CD4-positive, alpha-beta T cell treated with Interleukin-17A for 4 hours (primary cell): Measurements from ENCODE around the gene SLC28A1.

Source experiments
- DNase-seq: peaks from one replicate; pipeline ENCODE4 v3.0.0-alpha.2; 2020; ENCODE audit warnings: mixed read lengths

The SLC28A1 gene

GRCh38 chr15:84887938-84888337 lies 3.5 kb downstream of the SLC28A1 start:
- no peak for DNase-seq

GRCh38 chr15:84888639-84889038 lies 4.2 kb downstream of the SLC28A1 start:
- no peak for DNase-seq

- DNase-seq, result no peak
Measured at GRCh38 chr15:84889313-84889990, 5.0 kb downstream of the SLC28A1 start.

GRCh38 chr15:84889991-84890669 lies 5.7 kb downstream of the SLC28A1 start:
- no peak for DNase-seq

- no peak for DNase-seq
Measured at GRCh38 chr15:84890670-84891162, 6.3 kb downstream of the SLC28A1 start.

- no peak for DNase-seq
Measured at GRCh38 chr15:84891339-84891738, 6.9 kb downstream of the SLC28A1 start.

- DNase-seq, result no peak
Measured at GRCh38 chr15:84892786-84893307, 8.4 kb downstream of the SLC28A1 start.

GRCh38 chr15:84893607-84894006 lies 9.1 kb downstream of the SLC28A1 start:
- DNase-seq, result no peak

GRCh38 chr15:84894736-84895425 lies 10.4 kb downstream of the SLC28A1 start:
- DNase-seq, result no peak

- no peak for DNase-seq
Measured at GRCh38 chr15:84898761-84899160, 14.3 kb downstream of the SLC28A1 start.

GRCh38 chr15:84899750-84900149 lies 15.3 kb downstream of the SLC28A1 start:
- DNase-seq, result no peak

- DNase-seq, result no peak
Measured at GRCh38 chr15:84901540-84901939, 17.1 kb downstream of the SLC28A1 start.

- DNase-seq, result no peak
Measured at GRCh38 chr15:84903751-84904150, 19.3 kb downstream of the SLC28A1 start.

GRCh38 chr15:84904419-84904818 lies 20.0 kb downstream of the SLC28A1 start:
- no peak for DNase-seq

- no peak for DNase-seq
Measured at GRCh38 chr15:84905016-84905916, 20.8 kb downstream of the SLC28A1 start.

GRCh38 chr15:84907731-84908130 lies 23.3 kb downstream of the SLC28A1 start:
- no peak for DNase-seq

- DNase-seq, result no peak
Measured at GRCh38 chr15:84908564-84908963, 24.1 kb downstream of the SLC28A1 start.

- DNase-seq, result no peak
Measured at GRCh38 chr15:84909029-84909428, 24.6 kb downstream of the SLC28A1 start.

- no peak for DNase-seq
Measured at GRCh38 chr15:84909782-84910181, 25.3 kb downstream of the SLC28A1 start.

- no peak for DNase-seq
Measured at GRCh38 chr15:84910928-84911623, 26.6 kb downstream of the SLC28A1 start.

- no peak for DNase-seq
Measured at GRCh38 chr15:84911879-84912660, 27.6 kb downstream of the SLC28A1 start.
